ENCODE results near the gene TMEM150B.

The TMEM150B gene

DNA sequence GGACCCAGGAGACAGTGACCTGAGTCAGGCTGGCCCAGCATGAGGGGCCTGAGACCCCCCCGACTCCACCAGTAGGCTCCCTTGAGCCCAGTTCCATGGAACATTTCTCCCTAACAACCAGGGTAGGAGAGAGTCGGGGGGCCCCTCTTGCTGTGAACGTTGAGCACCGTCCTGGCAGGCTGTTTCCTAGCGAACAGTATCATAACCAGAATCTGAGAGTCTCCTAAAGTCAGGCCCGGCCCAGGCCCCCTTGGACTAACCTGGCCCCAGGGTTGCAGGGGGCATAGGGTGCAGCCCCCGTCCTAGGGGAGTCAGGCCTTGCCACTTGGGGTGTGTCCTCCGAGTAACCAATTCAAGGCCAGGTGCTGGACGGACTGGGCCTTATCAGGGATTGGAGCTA, 13.7 kb downstream of the TMEM150B start:
- H3K36me3 ChIP-seq (ENCODE audit: control insufficient read depth in 1 of 2, insufficient read depth in 2 of 2, low read length in 2 of 2): peaks cover 14 to 21% of the 10 kb centered on the region in 2 experiments
- H3K4me2 ChIP-seq (ENCODE audit: low read length): no peak overlapping the region
- no peak overlapping the region for H4K91ac ChIP-seq (ENCODE audit: low read depth, low read length)
- no peak overlapping the region for H3K23ac ChIP-seq (ENCODE audit: low read length)
- no peak overlapping the region for H2AK5ac ChIP-seq (ENCODE audit: low read length)
- H3K9me3 ChIP-seq (ENCODE audit: insufficient read depth, low read depth, low read length): peaks cover 3% of the 10 kb centered on the region
- H3K4me3 ChIP-seq (ENCODE audit: low read depth, low read length): no peak overlapping the region
- H2AFZ ChIP-seq (ENCODE audit: insufficient read depth, low read length, poor library complexity): no peak overlapping the region
- no peak overlapping the region for H3K18ac ChIP-seq (ENCODE audit: low read length)
- no peak overlapping the region for H3K27ac ChIP-seq (ENCODE audit: low read depth, low read length)
- no peak overlapping the region for H2BK120ac ChIP-seq (ENCODE audit: insufficient read depth, low read length, poor library complexity)
- H2BK12ac ChIP-seq (ENCODE audit: low read length): no peak overlapping the region
- no peak overlapping the region for H3K9ac ChIP-seq (ENCODE audit: low read length)
- H3K4me1 ChIP-seq (ENCODE audit: control insufficient read depth in 1 of 2, insufficient read depth in 2 of 2, low read length in 2 of 2): peaks cover 2% of the 10 kb centered on the region in 2 experiments
- no peak overlapping the region for H4K8ac ChIP-seq (ENCODE audit: low read depth, low read length)
- no peak overlapping the region for H4K12ac ChIP-seq (ENCODE audit: low read depth, low read length)
- no peaks in the 10 kb centered on the region for H3K79me1 ChIP-seq (ENCODE audit: low read length)
- H3K27me3 ChIP-seq (ENCODE audit: insufficient read depth, low read length): no peaks in the 10 kb centered on the region
- no peak for DNase-seq
- no peak overlapping the region for H3K4ac ChIP-seq (ENCODE audit: low read depth, low read length)
- no peak overlapping the region for H3K14ac ChIP-seq (ENCODE audit: low read length)
- WGBS (ENCODE audit: extremely low coverage, insufficient coverage, insufficient read length): no CpG with 5 or more reads among the region's 9 CpGs
- no peak overlapping the region for H2BK5ac ChIP-seq (ENCODE audit: low read depth, low read length, poor library complexity)
- no peaks in the 10 kb centered on the region for H3K79me2 ChIP-seq (ENCODE audit: control insufficient read depth, insufficient read depth, low read length, poor library complexity)

- Histone ChIP-seq H3K4ac (ENCODE audit: low read depth, low read length) (no peak overlapping the region), H3K18ac (ENCODE audit: low read length) (no peak overlapping the region), H3K27me3 (ENCODE audit: insufficient read depth, low read length) (no peaks in the 10 kb centered on the region), H3K9me3 (ENCODE audit: insufficient read depth, low read depth, low read length) (peaks cover 3% of the 10 kb centered on the region), H3K23ac (ENCODE audit: low read length) (no peak overlapping the region), H3K4me3 (ENCODE audit: low read depth, low read length) (no peak overlapping the region), H4K8ac (ENCODE audit: low read depth, low read length) (no peak overlapping the region), H4K12ac (ENCODE audit: low read depth, low read length) (no peak overlapping the region), H2AFZ (ENCODE audit: insufficient read depth, low read length, poor library complexity) (no peak overlapping the region), H2BK5ac (ENCODE audit: low read depth, low read length, poor library complexity) (no peak overlapping the region), H3K27ac (ENCODE audit: low read depth, low read length) (no peak overlapping the region), H3K14ac (ENCODE audit: low read length) (no peak overlapping the region), H2BK12ac (ENCODE audit: low read length) (no peak overlapping the region), H3K36me3 (ENCODE audit: control insufficient read depth in 1 of 2, insufficient read depth in 2 of 2, low read length in 2 of 2) (peaks cover 17 to 26% of the 10 kb centered on the region in 2 experiments), H3K4me1 (ENCODE audit: control insufficient read depth in 1 of 2, insufficient read depth in 2 of 2, low read length in 2 of 2) (peaks cover 2% of the 10 kb centered on the region in 2 experiments), H2BK120ac (ENCODE audit: insufficient read depth, low read length, poor library complexity) (no peak overlapping the region), H4K91ac (ENCODE audit: low read depth, low read length) (no peak overlapping the region), H3K4me2 (ENCODE audit: low read length) (no peak overlapping the region), H3K9ac (ENCODE audit: low read length) (no peak overlapping the region), H3K79me2 (ENCODE audit: control insufficient read depth, insufficient read depth, low read length, poor library complexity) (no peaks in the 10 kb centered on the region), H2AK5ac (ENCODE audit: low read length) (no peak overlapping the region), H3K79me1 (ENCODE audit: low read length) (no peaks in the 10 kb centered on the region)
- no peak for DNase-seq
- WGBS (ENCODE audit: extremely low coverage, insufficient coverage, insufficient read length): no CpG with 5 or more reads among the region's 7 CpGs
Measured at GRCh38 chr19:55310498-55310897, 14.6 kb downstream of the TMEM150B start.

DNA sequence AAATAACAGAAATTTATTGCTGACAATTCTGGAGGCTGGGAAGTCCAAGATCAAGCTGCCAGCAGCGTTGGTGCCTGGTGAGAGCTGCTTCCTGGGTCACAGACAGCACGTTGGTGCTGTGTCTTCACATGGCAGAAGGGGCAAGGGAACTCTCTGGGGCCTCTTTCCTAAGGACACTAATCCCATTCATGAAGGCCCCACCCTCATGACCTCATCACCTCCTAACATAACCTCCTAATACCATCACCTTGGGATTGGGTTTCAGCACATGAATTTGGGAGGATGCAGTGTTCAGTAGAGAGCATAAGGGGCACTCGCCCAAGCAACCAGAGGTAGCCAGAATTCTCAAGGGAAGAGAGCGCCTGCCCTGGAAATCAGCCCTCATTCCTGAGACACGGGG, 15.7 kb downstream of the TMEM150B start:
- Histone ChIP-seq H3K9me3 (ENCODE audit: insufficient read depth, low read depth, low read length) (peaks cover 3% of the 10 kb centered on the region), H2AFZ (ENCODE audit: insufficient read depth, low read length, poor library complexity) (no peak overlapping the region), H3K4ac (ENCODE audit: low read depth, low read length) (no peak overlapping the region), H3K4me2 (ENCODE audit: low read length) (no peak overlapping the region), H3K27ac (ENCODE audit: low read depth, low read length) (no peak overlapping the region), H3K4me1 (ENCODE audit: control insufficient read depth in 1 of 2, insufficient read depth in 2 of 2, low read length in 2 of 2) (peaks cover 2% of the 10 kb centered on the region in 2 experiments), H4K12ac (ENCODE audit: low read depth, low read length) (no peak overlapping the region), H3K18ac (ENCODE audit: low read length) (no peak overlapping the region), H3K4me3 (ENCODE audit: low read depth, low read length) (no peak overlapping the region), H3K23ac (ENCODE audit: low read length) (no peak overlapping the region), H2BK5ac (ENCODE audit: low read depth, low read length, poor library complexity) (no peak overlapping the region), H4K91ac (ENCODE audit: low read depth, low read length) (no peak overlapping the region), H3K14ac (ENCODE audit: low read length) (no peak overlapping the region), H2AK5ac (ENCODE audit: low read length) (no peak overlapping the region), H2BK12ac (ENCODE audit: low read length) (no peak overlapping the region), H3K36me3 (ENCODE audit: control insufficient read depth in 1 of 2, insufficient read depth in 2 of 2, low read length in 2 of 2) (peaks cover 20 to 29% of the 10 kb centered on the region in 2 experiments), H3K79me2 (ENCODE audit: control insufficient read depth, insufficient read depth, low read length, poor library complexity) (no peaks in the 10 kb centered on the region), H2BK120ac (ENCODE audit: insufficient read depth, low read length, poor library complexity) (no peak overlapping the region), H3K79me1 (ENCODE audit: low read length) (no peaks in the 10 kb centered on the region), H3K9ac (ENCODE audit: low read length) (no peak overlapping the region), H4K8ac (ENCODE audit: low read depth, low read length) (no peak overlapping the region), H3K27me3 (ENCODE audit: insufficient read depth, low read length) (no peaks in the 10 kb centered on the region)
- no peak for DNase-seq
- no CpG with 5 or more reads among the region's 5 CpGs for WGBS (ENCODE audit: extremely low coverage, insufficient coverage, insufficient read length)

DNA sequence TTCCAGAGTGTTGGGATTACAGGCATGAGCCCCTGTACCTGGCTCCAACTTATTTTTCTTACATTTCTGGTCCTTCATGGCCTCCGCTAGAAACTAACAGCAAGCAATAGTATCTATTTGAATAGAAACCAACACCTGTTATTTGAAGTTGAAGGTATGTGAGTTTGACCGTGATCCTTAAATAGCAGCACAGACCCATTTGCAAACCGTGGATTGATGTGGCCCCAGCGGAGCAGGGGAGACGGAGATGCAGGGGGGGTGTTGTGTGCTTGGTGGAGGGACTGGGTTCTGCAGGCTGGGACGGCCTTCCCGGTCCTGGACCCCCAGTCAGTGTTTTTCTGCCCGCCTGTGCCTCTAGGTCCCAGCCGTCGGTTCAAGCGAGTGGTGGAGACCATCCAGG, 16.9 kb downstream of the TMEM150B start:
- Histone ChIP-seq H4K91ac (ENCODE audit: low read depth, low read length) (no peak overlapping the region), H3K4me2 (ENCODE audit: low read length) (no peak overlapping the region), H3K79me1 (ENCODE audit: low read length) (no peaks in the 10 kb centered on the region), H3K27me3 (ENCODE audit: insufficient read depth, low read length) (no peaks in the 10 kb centered on the region), H2BK120ac (ENCODE audit: insufficient read depth, low read length, poor library complexity) (no peak overlapping the region), H3K36me3 (ENCODE audit: control insufficient read depth in 1 of 2, insufficient read depth in 2 of 2, low read length in 2 of 2) (peaks cover 29 to 31% of the 10 kb centered on the region in 2 experiments), H3K27ac (ENCODE audit: low read depth, low read length) (no peak overlapping the region), H4K8ac (ENCODE audit: low read depth, low read length) (no peak overlapping the region), H2BK12ac (ENCODE audit: low read length) (no peak overlapping the region), H4K12ac (ENCODE audit: low read depth, low read length) (no peak overlapping the region), H2BK5ac (ENCODE audit: low read depth, low read length, poor library complexity) (no peak overlapping the region), H3K14ac (ENCODE audit: low read length) (no peak overlapping the region), H3K4me3 (ENCODE audit: low read depth, low read length) (no peak overlapping the region), H3K23ac (ENCODE audit: low read length) (no peak overlapping the region), H3K18ac (ENCODE audit: low read length) (no peak overlapping the region), H3K9ac (ENCODE audit: low read length) (no peak overlapping the region), H3K4ac (ENCODE audit: low read depth, low read length) (no peak overlapping the region), H2AK5ac (ENCODE audit: low read length) (no peak overlapping the region), H3K9me3 (ENCODE audit: insufficient read depth, low read depth, low read length) (peaks cover 3% of the 10 kb centered on the region), H2AFZ (ENCODE audit: insufficient read depth, low read length, poor library complexity) (no peak overlapping the region), H3K79me2 (ENCODE audit: control insufficient read depth, insufficient read depth, low read length, poor library complexity) (no peaks in the 10 kb centered on the region), H3K4me1 (ENCODE audit: control insufficient read depth in 1 of 2, insufficient read depth in 2 of 2, low read length in 2 of 2) (no peaks in the 10 kb centered on the region)
- no peak for DNase-seq
- WGBS (ENCODE audit: extremely low coverage, insufficient coverage, insufficient read length): no CpG with 5 or more reads among the region's 11 CpGs

All from trophoblast cell (in vitro differentiated cells and primary cell).